ENCODE measurements around the gene ATXN7L3. TPM values are rescaled to one million over a fixed set of nuclear protein-coding genes. Genes with fewer than 3 reads are reported as not detected.

The ATXN7L3 gene
- total RNA-seq, 2 donors from 2014 or later, result 45.8 to 72.0 TPM

- H3K4me1 ChIP-seq (replicated peaks), result peaks cover 4% of the 10 kb centered on the region
- TF ChIP-seq CTCF (IDR thresholded peaks at IDR 0.05), result no peak
- no peak for TF ChIP-seq POLR2AphosphoS5 (IDR thresholded peaks at IDR 0.05)
- no peak for TF ChIP-seq POLR2A (IDR thresholded peaks at IDR 0.05)
- WGBS, result 91% methylated on average over 2 of the region's 2 CpGs
- intact Hi-C loops (cut with DNase I), result no loop called here
- no peak for DNase-seq (ENCODE audit: low spot score)
- no peaks in the 10 kb centered on the region for H3K9me3 ChIP-seq
- H3K36me3 ChIP-seq, result no peaks in the 10 kb centered on the region
- H3K27ac ChIP-seq, result no peak overlapping the region
- H3K27me3 ChIP-seq (replicated peaks; ENCODE audit: insufficient read depth), result no peaks in the 10 kb centered on the region
- H3K4me3 ChIP-seq, result no peak overlapping the region
Measured at GRCh38 chr17:44183024-44183423, 16.7 kb downstream of the ATXN7L3 start.

- no peaks in the 10 kb centered on the region for H3K4me1 ChIP-seq (replicated peaks)
- no peak overlapping the region for H3K27ac ChIP-seq
- no peak for DNase-seq (ENCODE audit: low spot score)
- intact Hi-C loops (cut with DNase I), result no loop called here
- peaks cover 0 to 11% of the 10 kb centered on the region in 2 donors for H3K36me3 ChIP-seq
- TF ChIP-seq POLR2A (IDR thresholded peaks at IDR 0.05) (no peak), CTCF (IDR thresholded peaks at IDR 0.05) (no peak), POLR2AphosphoS5 (IDR thresholded peaks at IDR 0.05) (no peak)
- H3K9me3 ChIP-seq, result no peaks in the 10 kb centered on the region
- 85% methylated on average over 12 of the region's 14 CpGs for WGBS
- no peak overlapping the region for H3K4me3 ChIP-seq
- H3K27me3 ChIP-seq (replicated peaks; ENCODE audit: insufficient read depth), result no peaks in the 10 kb centered on the region
Measured at GRCh38 chr17:44178133-44178532, 21.6 kb downstream of the ATXN7L3 start.

GRCh38 chr17:44177640-44178039, 22.0 kb downstream of the ATXN7L3 start:
- no peak for DNase-seq (ENCODE audit: low spot score)
- no peak overlapping the region for H3K4me3 ChIP-seq
- WGBS, result 98% methylated on average over 4 of the region's 4 CpGs
- H3K36me3 ChIP-seq, result peaks cover 0 to 11% of the 10 kb centered on the region in 2 donors
- TF ChIP-seq CTCF (IDR thresholded peaks at IDR 0.05) (no peak), POLR2AphosphoS5 (IDR thresholded peaks at IDR 0.05) (no peak), POLR2A (IDR thresholded peaks at IDR 0.05) (no peak)
- H3K4me1 ChIP-seq (replicated peaks), result no peaks in the 10 kb centered on the region
- H3K27ac ChIP-seq, result no peak overlapping the region
- H3K27me3 ChIP-seq (replicated peaks; ENCODE audit: insufficient read depth), result no peaks in the 10 kb centered on the region
- no peaks in the 10 kb centered on the region for H3K9me3 ChIP-seq
- intact Hi-C loops (cut with DNase I), result no loop called here

- Histone ChIP-seq H3K36me3 (peaks cover 0 to 11% of the 10 kb centered on the region in 2 donors), H3K27me3 (replicated peaks; ENCODE audit: insufficient read depth) (no peaks in the 10 kb centered on the region), H3K4me1 (replicated peaks) (no peaks in the 10 kb centered on the region), H3K4me3 (no peak overlapping the region), H3K27ac (no peak overlapping the region), H3K9me3 (no peaks in the 10 kb centered on the region)
- 93% methylated on average over 53 of the region's 54 CpGs for WGBS
- TF ChIP-seq POLR2A (IDR thresholded peaks at IDR 0.05) (no peak), CTCF (IDR thresholded peaks at IDR 0.05) (no peak), POLR2AphosphoS5 (IDR thresholded peaks at IDR 0.05) (no peak)
- DNase-seq (ENCODE audit: low spot score), result no peak
- intact Hi-C loops (cut with DNase I), result no loop called here
Measured at GRCh38 chr17:44176671-44177501, 22.8 kb downstream of the ATXN7L3 start.

GRCh38 chr17:44176257-44176656, 23.4 kb downstream of the ATXN7L3 start:
- intact Hi-C loops (cut with DNase I), result no loop called here
- WGBS, result 100% methylated on average over 1 of the region's 1 CpG
- TF ChIP-seq POLR2A (IDR thresholded peaks at IDR 0.05), result no peak
- TF ChIP-seq CTCF (IDR thresholded peaks at IDR 0.05), result no peak
- no peak for TF ChIP-seq POLR2AphosphoS5 (IDR thresholded peaks at IDR 0.05)

More at GRCh38 chr17:44176257-44176656, 23.4 kb downstream of the ATXN7L3 start:
- Histone ChIP-seq H3K4me1 (replicated peaks) (no peaks in the 10 kb centered on the region), H3K4me3 (no peak overlapping the region), H3K27me3 (replicated peaks; ENCODE audit: insufficient read depth) (no peaks in the 10 kb centered on the region), H3K9me3 (no peaks in the 10 kb centered on the region), H3K27ac (no peak overlapping the region), H3K36me3 (peaks cover 0 to 11% of the 10 kb centered on the region in 2 donors)
- DNase-seq (ENCODE audit: low spot score), result no peak

Data from prostate gland (tissue), 2 donors.